Measurements from ENCODE around the gene SHROOM3. TPM values are rescaled to one million over a fixed set of nuclear protein-coding genes. Genes with fewer than 3 reads are reported as not detected.

The SHROOM3 gene
- total RNA-seq, 1 donor from 2014 or later = 0.55 TPM

- ChIA-PET POLR2A (no interaction called here), CTCF (no interaction called here)
- Mint-ChIP-seq H3K4me1 (no peaks in the 10 kb centered on the region), H3K4me3 (no peak overlapping the region), H3K27ac (no peak overlapping the region), H3K9me3 (no peaks in the 10 kb centered on the region), H3K27me3 (peaks cover 10% of the 10 kb centered on the region), H3K36me3 (ENCODE audit: low read depth) (no peaks in the 10 kb centered on the region)
- intact Hi-C loops (cut with micrococcal nuclease) = no loop called here
- TF ChIP-seq, protein P1, sequence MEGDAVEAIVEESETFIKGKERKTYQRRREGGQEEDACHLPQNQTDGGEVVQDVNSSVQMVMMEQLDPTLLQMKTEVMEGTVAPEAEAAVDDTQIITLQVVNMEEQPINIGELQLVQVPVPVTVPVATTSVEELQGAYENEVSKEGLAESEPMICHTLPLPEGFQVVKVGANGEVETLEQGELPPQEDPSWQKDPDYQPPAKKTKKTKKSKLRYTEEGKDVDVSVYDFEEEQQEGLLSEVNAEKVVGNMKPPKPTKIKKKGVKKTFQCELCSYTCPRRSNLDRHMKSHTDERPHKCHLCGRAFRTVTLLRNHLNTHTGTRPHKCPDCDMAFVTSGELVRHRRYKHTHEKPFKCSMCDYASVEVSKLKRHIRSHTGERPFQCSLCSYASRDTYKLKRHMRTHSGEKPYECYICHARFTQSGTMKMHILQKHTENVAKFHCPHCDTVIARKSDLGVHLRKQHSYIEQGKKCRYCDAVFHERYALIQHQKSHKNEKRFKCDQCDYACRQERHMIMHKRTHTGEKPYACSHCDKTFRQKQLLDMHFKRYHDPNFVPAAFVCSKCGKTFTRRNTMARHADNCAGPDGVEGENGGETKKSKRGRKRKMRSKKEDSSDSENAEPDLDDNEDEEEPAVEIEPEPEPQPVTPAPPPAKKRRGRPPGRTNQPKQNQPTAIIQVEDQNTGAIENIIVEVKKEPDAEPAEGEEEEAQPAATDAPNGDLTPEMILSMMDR (IDR thresholded peaks at IDR 0.05) = no peak
- DNase-seq (no peak), ATAC-seq (ENCODE audit: low read depth) (no peak)
Measured at GRCh38 chr4:76800902-76801301, 365.9 kb downstream of the SHROOM3 start.

DNA sequence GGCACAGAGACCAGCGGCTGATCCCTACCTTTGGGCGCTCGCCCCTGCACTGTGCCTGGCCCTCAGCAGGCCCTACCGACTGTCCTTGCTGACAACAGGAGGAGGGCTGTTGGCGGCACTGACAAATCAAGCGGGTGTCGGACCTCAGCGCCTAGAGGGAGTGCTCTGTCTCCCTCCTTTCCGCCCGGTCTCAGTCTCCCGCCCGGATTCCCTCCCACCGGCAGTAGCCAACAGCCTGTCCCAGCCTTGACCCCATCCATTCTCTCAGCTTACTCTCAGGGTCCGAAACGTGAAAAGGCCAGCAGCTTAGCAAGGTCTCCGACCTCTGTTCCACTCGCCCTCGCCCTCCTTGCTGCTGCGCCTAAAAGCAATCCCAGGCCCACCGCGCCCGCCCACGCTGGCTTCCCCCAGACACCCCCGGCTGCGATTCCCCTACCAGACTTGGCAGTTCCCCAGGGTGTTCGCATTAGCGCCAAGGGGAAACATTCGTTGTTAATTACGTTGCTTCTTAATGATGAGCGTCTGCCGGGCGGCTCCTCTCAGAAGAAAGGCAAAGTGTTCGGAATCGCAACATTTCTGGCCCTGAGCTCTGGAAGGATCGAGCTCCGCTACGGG, 366.7 kb downstream of the SHROOM3 start:
- peaks cover 3% of the 10 kb centered on the region for H3K9me3 Mint-ChIP-seq
- DNase-seq (no peak), ATAC-seq (ENCODE audit: low read depth) (no peak)
- no peaks in the 10 kb centered on the region for H3K4me1 Mint-ChIP-seq
- H3K27ac Mint-ChIP-seq = no peak overlapping the region
- POLR2A ChIA-PET = no interaction called here
- no peaks in the 10 kb centered on the region for H3K36me3 Mint-ChIP-seq (ENCODE audit: low read depth)
- H3K4me3 Mint-ChIP-seq = no peak overlapping the region
- intact Hi-C loops (cut with micrococcal nuclease) = no loop called here
- TF ChIP-seq, protein P1 (IDR thresholded peaks at IDR 0.05) = no peak
- H3K27me3 Mint-ChIP-seq = peaks cover 10% of the 10 kb centered on the region
- CTCF ChIA-PET = no interaction called here

- no peak overlapping the region for H3K4me3 Mint-ChIP-seq
- H3K4me1 Mint-ChIP-seq = no peaks in the 10 kb centered on the region
- TF ChIP-seq, protein P1 (IDR thresholded peaks at IDR 0.05) = no peak
- POLR2A ChIA-PET = no interaction called here
- H3K36me3 Mint-ChIP-seq (ENCODE audit: low read depth) = no peaks in the 10 kb centered on the region
- peaks cover 10% of the 10 kb centered on the region for H3K27me3 Mint-ChIP-seq
- DNase-seq = no peak
- no peak overlapping the region for H3K27ac Mint-ChIP-seq
- H3K9me3 Mint-ChIP-seq = peaks cover 3% of the 10 kb centered on the region
- no peak for ATAC-seq (ENCODE audit: low read depth)
- CTCF ChIA-PET = no interaction called here
- intact Hi-C loops (cut with micrococcal nuclease) = no loop called here
Measured at GRCh38 chr4:76802236-76803021, 367.4 kb downstream of the SHROOM3 start.

GRCh38 chr4:76803522-76803921, 368.5 kb downstream of the SHROOM3 start:
- intact Hi-C loops (cut with micrococcal nuclease) = no loop called here
- ATAC-seq (ENCODE audit: low read depth) = no peak
- Mint-ChIP-seq H3K4me1 (no peaks in the 10 kb centered on the region), H3K9me3 (peaks cover 6% of the 10 kb centered on the region), H3K27me3 (peaks cover 6% of the 10 kb centered on the region), H3K4me3 (no peak overlapping the region), H3K27ac (no peak overlapping the region), H3K36me3 (ENCODE audit: low read depth) (no peaks in the 10 kb centered on the region)
- DNase-seq = no peak
- ChIA-PET CTCF (no interaction called here), POLR2A (no interaction called here)
- TF ChIP-seq, protein P1 (IDR thresholded peaks at IDR 0.05) = no peak

GRCh38 chr4:76804096-76804495, 369.1 kb downstream of the SHROOM3 start:
- ChIA-PET CTCF (no interaction called here), POLR2A (no interaction called here)
- Mint-ChIP-seq H3K9me3 (peaks cover 6% of the 10 kb centered on the region), H3K4me3 (no peak overlapping the region), H3K27me3 (peaks cover 4% of the 10 kb centered on the region), H3K4me1 (no peaks in the 10 kb centered on the region), H3K36me3 (ENCODE audit: low read depth) (no peaks in the 10 kb centered on the region), H3K27ac (no peak overlapping the region)
- intact Hi-C loops (cut with micrococcal nuclease) = no loop called here
- TF ChIP-seq, protein P1 (IDR thresholded peaks at IDR 0.05) = no peak
- ATAC-seq (ENCODE audit: low read depth) (no peak), DNase-seq (no peak)

All from activated B cell treated with CpG ODN at 0.5 μM for 24 hours (primary cell).